ENCODE data around the gene MATR3.

DNA sequence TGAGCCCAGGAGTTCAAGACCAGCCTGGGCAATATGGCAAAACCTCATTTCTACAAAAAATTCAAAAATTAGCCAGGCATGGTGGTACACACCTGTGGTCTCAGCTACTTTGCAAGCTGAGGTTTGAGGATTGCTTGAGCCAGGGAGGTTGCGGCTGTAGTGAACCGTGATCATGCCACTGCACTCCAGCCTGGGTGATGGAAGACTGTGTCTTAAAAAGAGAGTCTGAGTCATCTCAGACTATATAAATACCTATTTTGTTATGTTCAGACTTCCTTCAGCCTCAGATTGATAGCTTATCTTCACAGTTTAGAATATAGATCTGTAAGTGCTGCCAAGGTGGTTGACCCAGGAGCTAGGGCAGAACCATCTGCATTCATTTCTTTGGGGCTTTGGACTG, 46.5 kb downstream of the MATR3 start:
- TF ChIP-seq ZNF274 (IDR thresholded peaks at IDR 0.05; ENCODE audit: low read depth, low read length): no peak
- TF ChIP-seq SUZ12 (IDR thresholded peaks at IDR 0.05; ENCODE audit: extremely low read depth, insufficient read depth, insufficient read length): no peak

Measured in NT2/D1 (cell line).